CMK (cell line): ENCODE data around the gene C4orf36.

Experiments
- DNase-seq: peaks from one replicate; pipeline ENCODE4 v3.0.0-alpha.2; 2010; ENCODE audit warnings: low read depth

C4orf36 gene

GRCh38 chr4:86855572-86855971 is 36.6 kb downstream of the C4orf36 start:
- no peak for DNase-seq

- no peak for DNase-seq
Observed at GRCh38 chr4:86853209-86853608, 39.0 kb downstream of the C4orf36 start.

GRCh38 chr4:86848732-86849619 is 43.2 kb downstream of the C4orf36 start, which contains the start of gene SLC10A6:
Gene SLC10A6 (minus strand): TSS chr4:86849384. CDS start chr4:86849115, 269 bp downstream.
- DNase-seq: no peak

- no peak for DNase-seq
Observed at GRCh38 chr4:86848136-86848535, 44.1 kb downstream of the C4orf36 start.

- DNase-seq: no peak
Observed at GRCh38 chr4:86847571-86847970, 44.7 kb downstream of the C4orf36 start.

GRCh38 chr4:86846921-86847320 is 45.3 kb downstream of the C4orf36 start:
- no peak for DNase-seq

- DNase-seq: no peak
Observed at GRCh38 chr4:86845593-86845992, 46.6 kb downstream of the C4orf36 start.

GRCh38 chr4:86841309-86841708 is 50.9 kb downstream of the C4orf36 start:
- DNase-seq: no peak

- no peak for DNase-seq
Observed at GRCh38 chr4:86840858-86841257, 51.4 kb downstream of the C4orf36 start.

GRCh38 chr4:86837691-86838503 is 54.3 kb downstream of the C4orf36 start:
- no peak for DNase-seq

GRCh38 chr4:86835677-86836076 is 56.5 kb downstream of the C4orf36 start:
- no peak for DNase-seq

GRCh38 chr4:86834901-86835300 is 57.3 kb downstream of the C4orf36 start:
- no peak for DNase-seq

GRCh38 chr4:86833615-86834014 is 58.6 kb downstream of the C4orf36 start:
- DNase-seq: no peak

GRCh38 chr4:86831262-86832130 is 60.7 kb downstream of the C4orf36 start:
- no peak for DNase-seq
